WTC11 (cell line): ENCODE results near the gene MUC6.
"Not testable (repeated sequence)": the region's sequence is repeated elsewhere in the genome, so short reads cannot be mapped to it uniquely, and the experiment has no call there.

ENCODE experiments used
- ATF1 ChIP-seq: sonication (generic); formaldehyde crosslinking; IDR thresholded peaks from 2 replicates; pipeline ENCODE4 v1.8.1; 2023; ENCODE audit warnings: mild to moderate bottlenecking, moderate library complexity, missing genetic modification reagents
- CDX4 ChIP-seq: fragments of 250-450 bp; sonication (Bioruptor Pico); IDR thresholded peaks from 2 replicates; pipeline ENCODE4 v1.9.0; 2021; ENCODE audit warnings: moderate library complexity, mild to moderate bottlenecking, inconsistent platforms, borderline replicate concordance
- CTCF ChIP-seq: fragments of 200-600 bp; IDR thresholded peaks from 2 replicates; pipeline ENCODE4 v1.8.0; 2022; ENCODE audit warnings: antibody characterized with exemption
- ELF4 ChIP-seq: sonication (generic); formaldehyde crosslinking; IDR thresholded peaks from 2 replicates; pipeline ENCODE4 v1.8.1; 2022; ENCODE audit warnings: low read depth, mild to moderate bottlenecking, moderate library complexity, missing genetic modification reagents
- ETV6 ChIP-seq: sonication (generic); formaldehyde crosslinking; IDR thresholded peaks from 2 replicates; pipeline ENCODE4 v1.8.1; 2022; ENCODE audit warnings: mild to moderate bottlenecking, missing genetic modification reagents
- JUN ChIP-seq: sonication (generic); formaldehyde crosslinking; IDR thresholded peaks from 2 replicates; pipeline ENCODE4 v1.8.0; 2023; ENCODE audit warnings: mild to moderate bottlenecking, missing genetic modification reagents
- SP1 ChIP-seq: sonication (generic); formaldehyde crosslinking; conservative IDR thresholded peaks from 2 replicates; pipeline ENCODE4 v1.8.1; 2022; ENCODE audit warnings: missing genetic modification reagents
- ZNF671 ChIP-seq: fragments of 250-450 bp; sonication (Bioruptor Pico); IDR thresholded peaks from 2 replicates; pipeline ENCODE4 v1.8.0; 2021; ENCODE audit warnings: mild to moderate bottlenecking

GRCh38 chr11:1016610-1017126 lies 19.9 kb downstream of the MUC6 start:
- TF ChIP-seq ZNF671 (CRISPR knock-in tag); ATF1; JUN (CRISPR knock-in tag); CTCF; ETV6 (CRISPR knock-in tag); CDX4 (CRISPR knock-in tag); ELF4 (CRISPR knock-in tag); SP1 (CRISPR knock-in tag): not testable (repeated sequence)
